BE2C (cell line): ENCODE data around the gene CPXM2.

Source experiments
- DNase-seq: peaks from one replicate; pipeline ENCODE4 v3.0.0-alpha.2; 2020
- H3K27me3 ChIP-seq: fragments of 250-450 bp; sonication (Bioruptor Pico); 2 replicates; pipeline ENCODE4 v1.5.1; 2020; ENCODE audit warnings: mild to moderate bottlenecking
- H3K36me3 ChIP-seq: fragments of 250-450 bp; sonication (Bioruptor Pico); 2 replicates; pipeline ENCODE4 v1.5.1; 2020; ENCODE audit warnings: mild to moderate bottlenecking
- H3K4me1 ChIP-seq: fragments of 250-450 bp; sonication (Bioruptor Pico); 2 replicates; pipeline ENCODE4 v1.5.1; 2020
- H3K4me3 ChIP-seq: 2 replicates; pipeline ENCODE4 v1.5.1; 2011; ENCODE audit warnings: low read depth, low read length
- H3K9me3 ChIP-seq: fragments of 250-450 bp; sonication (Bioruptor Pico); 2 replicates; pipeline ENCODE4 v1.5.1; 2020
- CTCF ChIP-seq: IDR thresholded peaks from 2 replicates; pipeline ENCODE4 v1.5.1; 2012; ENCODE audit warnings: mild to moderate bottlenecking, low read depth, low read length

CPXM2 gene

DNA sequence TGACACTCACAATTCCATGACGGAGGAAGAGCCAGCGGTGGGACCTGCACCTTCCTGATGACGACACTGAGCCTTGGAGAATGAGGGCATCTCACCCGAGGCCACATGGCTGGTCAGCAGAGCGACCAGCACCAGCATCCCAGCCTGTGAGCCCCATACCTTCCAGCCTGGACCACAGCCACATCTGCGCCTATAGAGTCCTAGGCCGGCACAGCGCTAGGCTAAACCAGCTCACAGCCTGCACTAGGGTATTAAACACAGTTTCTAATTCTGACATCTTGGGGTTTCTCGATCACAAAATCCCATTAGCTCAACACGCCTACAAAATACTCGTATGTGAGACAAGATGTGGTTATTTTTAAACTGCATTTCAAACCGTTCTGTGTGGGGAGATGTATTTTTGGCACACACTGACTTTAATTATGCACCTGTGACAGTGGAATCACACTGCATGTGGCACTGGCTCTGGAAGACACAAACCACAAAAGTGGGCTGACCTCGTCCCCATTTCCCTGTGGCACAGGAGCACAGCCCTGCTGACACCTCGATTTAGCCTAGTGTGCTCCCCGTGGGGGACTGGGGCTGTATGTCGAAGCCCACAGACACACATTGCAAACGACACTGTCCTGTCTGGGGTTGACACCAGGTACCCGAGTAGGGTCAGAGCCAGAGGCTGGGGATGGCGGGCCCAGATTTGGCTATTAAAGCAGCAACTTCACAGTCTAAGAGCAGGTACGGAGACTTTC lies 32.5 kb downstream of the CPXM2 start:
- no peaks in the 10 kb centered on the region for H3K9me3 ChIP-seq
- H3K27me3 ChIP-seq = no peaks in the 10 kb centered on the region
- no peak overlapping the region for H3K4me3 ChIP-seq
- H3K36me3 ChIP-seq = no peaks in the 10 kb centered on the region
- DNase-seq = no peak
- TF ChIP-seq CTCF = no peak
- no peaks in the 10 kb centered on the region for H3K4me1 ChIP-seq

DNA sequence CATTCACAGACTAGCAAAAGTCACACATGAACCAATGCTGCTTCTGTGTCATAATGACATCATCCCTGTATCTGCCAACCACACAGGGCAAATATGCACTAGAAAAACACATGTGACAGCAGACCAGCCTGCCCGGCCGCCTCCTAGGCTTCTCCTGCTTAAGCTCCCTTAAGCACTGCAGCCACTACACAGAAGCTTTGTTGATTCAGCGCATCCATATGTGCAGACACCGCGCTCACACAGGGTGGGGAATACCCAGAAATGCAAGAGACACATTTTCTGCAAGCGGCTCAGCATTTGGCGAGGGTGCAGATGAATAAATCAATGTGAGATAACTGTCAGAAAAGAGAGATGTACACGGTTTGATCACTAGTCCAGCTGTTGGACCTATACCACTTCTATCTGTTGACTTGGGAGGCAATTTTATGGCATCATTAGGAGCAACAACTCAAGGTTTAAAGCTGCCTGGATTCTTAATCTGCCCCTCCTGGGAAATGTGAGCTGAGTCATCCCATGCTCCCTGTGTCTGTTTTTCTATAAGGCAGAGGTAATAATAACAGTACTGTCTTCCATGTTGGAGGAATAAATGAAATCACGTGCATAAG lies 33.4 kb downstream of the CPXM2 start:
- peak; percentile 38 for DNase-seq
- no peak for TF ChIP-seq CTCF
- Histone ChIP-seq H3K4me3 (no peak overlapping the region), H3K4me1 (no peaks in the 10 kb centered on the region), H3K9me3 (no peaks in the 10 kb centered on the region), H3K36me3 (no peaks in the 10 kb centered on the region), H3K27me3 (no peaks in the 10 kb centered on the region)

DNA sequence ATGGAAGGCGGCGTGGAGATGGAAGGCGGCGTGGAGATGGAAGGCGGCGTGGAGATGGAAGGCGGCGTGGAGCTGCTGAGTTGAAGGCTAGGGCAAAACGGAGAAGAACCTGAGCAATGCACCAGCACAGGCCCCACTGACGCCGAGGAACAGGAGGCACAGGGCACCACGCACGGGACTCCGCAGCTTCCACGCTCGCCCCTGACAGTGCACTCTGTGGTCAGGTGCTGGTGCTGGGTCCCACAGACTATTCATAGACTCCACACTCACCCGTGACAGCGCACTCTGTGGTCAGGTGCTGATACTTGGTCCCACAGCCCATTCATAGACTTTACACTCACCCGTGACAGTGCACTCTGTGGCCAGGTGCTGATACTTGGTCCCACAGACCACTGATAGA lies 34.0 kb downstream of the CPXM2 start:
- no peak overlapping the region for H3K4me3 ChIP-seq
- no peaks in the 10 kb centered on the region for H3K9me3 ChIP-seq
- H3K36me3 ChIP-seq = no peaks in the 10 kb centered on the region
- no peak for DNase-seq
- no peaks in the 10 kb centered on the region for H3K4me1 ChIP-seq
- no peaks in the 10 kb centered on the region for H3K27me3 ChIP-seq
- no peak for TF ChIP-seq CTCF

DNA sequence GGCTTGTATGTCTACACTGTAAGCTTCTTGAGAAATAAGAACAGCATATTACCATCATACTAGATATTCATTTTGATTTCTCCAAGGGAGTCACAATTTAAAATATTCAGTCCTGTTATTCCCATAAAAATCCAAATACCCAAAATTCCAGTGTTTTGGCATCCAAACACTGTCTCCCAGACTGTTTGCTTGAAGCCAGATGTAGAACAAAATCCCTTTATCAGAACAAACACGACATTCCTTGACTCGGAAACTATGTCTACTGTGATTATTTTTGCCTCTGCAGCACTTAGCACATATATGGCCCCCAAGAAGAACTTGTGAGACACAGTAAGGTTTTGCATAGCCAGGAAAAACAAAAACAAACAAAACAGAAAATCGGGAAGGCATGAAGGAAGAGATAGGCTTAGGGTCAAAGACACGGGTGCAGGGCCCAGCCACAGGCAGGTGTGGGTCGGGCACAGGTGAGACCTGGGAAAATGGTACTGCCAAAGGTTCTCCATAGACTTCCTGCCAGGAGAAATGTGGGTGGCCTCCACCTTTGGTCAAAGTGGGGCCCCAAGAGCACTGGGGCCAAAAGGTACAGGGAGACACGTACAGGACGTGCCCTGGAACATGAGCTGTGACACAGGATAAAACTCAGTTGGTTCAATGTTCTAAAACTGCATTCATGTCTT lies 36.5 kb downstream of the CPXM2 start:
- TF ChIP-seq CTCF = no peak
- Histone ChIP-seq H3K4me3 (no peak overlapping the region), H3K4me1 (no peaks in the 10 kb centered on the region), H3K36me3 (no peaks in the 10 kb centered on the region), H3K27me3 (no peaks in the 10 kb centered on the region), H3K9me3 (no peaks in the 10 kb centered on the region)
- no peak for DNase-seq

DNA sequence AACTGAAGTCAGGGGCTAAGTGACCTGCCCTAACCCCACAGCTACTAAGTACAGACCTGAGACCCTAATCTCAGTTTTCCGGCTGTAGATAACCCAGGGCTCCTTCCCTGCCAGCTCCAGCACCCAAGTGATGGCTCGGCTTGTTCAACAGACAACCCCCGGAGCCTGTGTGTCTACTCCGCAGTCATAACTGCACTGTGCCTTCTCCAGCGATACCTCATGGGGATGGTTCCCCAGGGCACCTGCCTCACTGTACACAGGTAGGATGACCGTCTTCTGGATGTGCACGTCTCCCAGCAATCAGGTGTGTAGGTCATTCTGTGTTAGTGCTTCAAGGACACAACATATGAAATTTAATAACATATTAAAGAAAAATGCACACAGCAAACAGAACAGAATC lies 37.1 kb downstream of the CPXM2 start:
- H3K27me3 ChIP-seq = no peaks in the 10 kb centered on the region
- H3K4me3 ChIP-seq = no peak overlapping the region
- no peak for DNase-seq
- TF ChIP-seq CTCF = no peak
- no peaks in the 10 kb centered on the region for H3K4me1 ChIP-seq
- no peaks in the 10 kb centered on the region for H3K9me3 ChIP-seq
- H3K36me3 ChIP-seq = no peaks in the 10 kb centered on the region

- no peaks in the 10 kb centered on the region for H3K36me3 ChIP-seq
- TF ChIP-seq CTCF = no peak
- no peak overlapping the region for H3K4me3 ChIP-seq
- no peak for DNase-seq
- no peaks in the 10 kb centered on the region for H3K9me3 ChIP-seq
- no peaks in the 10 kb centered on the region for H3K27me3 ChIP-seq
- no peaks in the 10 kb centered on the region for H3K4me1 ChIP-seq
Observed at GRCh38 chr10:123854003-123854402, 37.6 kb downstream of the CPXM2 start.
